OCI-M2 (cell line): ENCODE measurements around the gene KLF1.

ENCODE experiments used
- DNase-seq: peaks from one replicate; lab custom pipeline; 2025; ENCODE audit not compliant: unreplicated experiment; lab: John Stamatoyannopoulos, UW

The KLF1 gene

GRCh38 chr19:12838886-12839756 lies 47.9 kb downstream of the KLF1 start:
- DNase-seq, result no peak

- DNase-seq, result no peak
Measured at GRCh38 chr19:12838182-12838885, 48.7 kb downstream of the KLF1 start, which contains the start of gene MAST1. Gene MAST1, plus strand, starts transcription at chr19:12838515. Its CDS starts 58 bp downstream, at chr19:12838573.

GRCh38 chr19:12837225-12837624 lies 49.8 kb downstream of the KLF1 start:
- DNase-seq, result no peak

- no peak for DNase-seq
Measured at GRCh38 chr19:12836529-12836863, 50.5 kb downstream of the KLF1 start.

- no peak for DNase-seq
Measured at GRCh38 chr19:12834976-12835757, 51.8 kb downstream of the KLF1 start.

GRCh38 chr19:12834566-12834943 lies 52.4 kb downstream of the KLF1 start, which contains the start of gene RTBDN:
Gene RTBDN, minus strand, starts transcription at chr19:12834579. Its CDS starts 4,600 bp downstream, at chr19:12829979.
- no peak for DNase-seq
